Activated T-cell treated with anti-CD3 and anti-CD28 coated beads for 4 hours (primary cell): ENCODE results near the gene MFSD8.
"Not testable (repeated sequence)": the region's sequence is repeated elsewhere in the genome, so short reads cannot be mapped to it uniquely, and the experiment has no call there.

Experiments
- DNase-seq: peaks from one replicate; pipeline ENCODE4 v3.0.0-alpha.2; 2020

MFSD8 gene, protein sequence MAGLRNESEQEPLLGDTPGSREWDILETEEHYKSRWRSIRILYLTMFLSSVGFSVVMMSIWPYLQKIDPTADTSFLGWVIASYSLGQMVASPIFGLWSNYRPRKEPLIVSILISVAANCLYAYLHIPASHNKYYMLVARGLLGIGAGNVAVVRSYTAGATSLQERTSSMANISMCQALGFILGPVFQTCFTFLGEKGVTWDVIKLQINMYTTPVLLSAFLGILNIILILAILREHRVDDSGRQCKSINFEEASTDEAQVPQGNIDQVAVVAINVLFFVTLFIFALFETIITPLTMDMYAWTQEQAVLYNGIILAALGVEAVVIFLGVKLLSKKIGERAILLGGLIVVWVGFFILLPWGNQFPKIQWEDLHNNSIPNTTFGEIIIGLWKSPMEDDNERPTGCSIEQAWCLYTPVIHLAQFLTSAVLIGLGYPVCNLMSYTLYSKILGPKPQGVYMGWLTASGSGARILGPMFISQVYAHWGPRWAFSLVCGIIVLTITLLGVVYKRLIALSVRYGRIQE

DNA sequence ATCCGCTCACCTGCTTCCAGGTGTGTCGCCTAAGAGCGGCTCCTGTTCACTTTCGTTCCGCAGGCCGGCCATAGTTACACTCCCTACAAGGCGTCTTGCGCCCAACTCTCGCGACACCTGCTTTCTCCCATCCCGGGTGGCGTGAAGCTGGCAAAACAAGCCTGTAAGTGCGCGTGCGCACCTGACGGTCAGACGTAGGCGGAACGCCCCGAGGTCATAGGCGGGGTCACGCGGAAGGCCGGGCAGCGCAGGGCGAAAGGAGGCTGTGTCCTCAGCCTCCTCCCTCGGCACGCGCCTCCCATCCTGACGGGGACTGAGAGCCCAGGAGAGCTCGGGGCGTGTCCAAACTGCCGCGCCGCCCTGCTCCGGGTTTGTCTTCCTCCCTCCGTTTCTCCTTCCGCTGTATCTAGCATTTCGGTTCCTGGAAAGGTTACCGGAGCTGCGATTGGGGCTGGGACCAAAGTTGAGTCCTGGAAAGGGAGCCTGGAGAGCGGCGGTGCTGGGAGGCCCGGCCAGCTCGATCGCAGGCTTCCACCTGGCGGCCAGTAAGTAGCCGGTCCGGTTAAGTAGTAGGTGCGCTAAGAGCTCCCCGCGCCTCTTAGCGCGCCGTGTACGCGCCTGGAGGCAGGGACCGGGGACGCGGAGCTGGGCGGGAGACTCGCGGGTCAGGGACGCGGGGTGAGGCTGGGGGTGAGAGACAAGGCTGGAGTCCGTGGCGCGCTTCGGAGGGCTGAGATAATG is at the start of gene MFSD8, which contains the start of gene ABHD18:
TSS of gene MFSD8 (minus strand) at position 112 of the 741 bp plus-strand sequence. CDS start at position 72, 40 bp downstream.
TSS of gene ABHD18 (plus strand) at position 345 of the 741 bp plus-strand sequence. CDS start 17,550 bp downstream, outside the sequence.
- peak; percentile 96 for DNase-seq

DNA sequence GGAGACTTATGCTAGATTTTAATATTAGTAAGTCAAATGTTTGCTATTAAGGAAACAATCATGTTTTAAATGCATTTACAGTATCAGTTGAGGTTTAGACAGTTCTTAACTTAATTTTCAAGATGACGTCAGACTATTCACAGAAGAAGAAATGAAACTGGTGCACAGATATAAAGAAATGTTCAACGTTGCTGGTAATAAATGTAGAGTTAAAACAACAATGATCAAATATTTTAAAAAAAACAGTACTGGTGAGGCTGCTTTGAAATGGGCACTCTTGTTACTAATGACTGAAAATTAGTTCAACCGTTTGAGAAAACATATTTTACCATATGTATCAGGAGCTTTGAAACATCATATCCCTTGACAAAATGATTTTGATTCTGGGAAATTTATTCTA is 44.5 kb upstream of the MFSD8 start:
- DNase-seq = no peak

DNA sequence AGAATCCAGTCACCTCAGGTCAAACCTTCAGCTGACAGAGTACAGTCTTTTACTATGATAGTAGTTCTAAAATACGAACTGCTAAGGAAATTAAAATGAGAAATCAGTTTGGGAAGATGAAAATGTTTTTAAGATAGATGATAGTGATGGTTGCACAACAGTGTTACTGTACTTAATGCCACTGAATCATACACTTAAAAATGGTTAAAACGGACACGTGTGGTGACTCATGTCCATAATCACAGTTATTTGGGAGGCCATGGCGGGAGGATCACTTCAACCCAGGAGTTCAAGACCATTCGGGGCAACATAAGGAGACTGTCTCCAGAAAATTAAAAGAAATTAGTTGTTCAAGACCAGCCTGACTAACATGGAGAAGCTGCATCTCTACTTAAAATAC is 41.6 kb upstream of the MFSD8 start:
- DNase-seq = no peak

DNA sequence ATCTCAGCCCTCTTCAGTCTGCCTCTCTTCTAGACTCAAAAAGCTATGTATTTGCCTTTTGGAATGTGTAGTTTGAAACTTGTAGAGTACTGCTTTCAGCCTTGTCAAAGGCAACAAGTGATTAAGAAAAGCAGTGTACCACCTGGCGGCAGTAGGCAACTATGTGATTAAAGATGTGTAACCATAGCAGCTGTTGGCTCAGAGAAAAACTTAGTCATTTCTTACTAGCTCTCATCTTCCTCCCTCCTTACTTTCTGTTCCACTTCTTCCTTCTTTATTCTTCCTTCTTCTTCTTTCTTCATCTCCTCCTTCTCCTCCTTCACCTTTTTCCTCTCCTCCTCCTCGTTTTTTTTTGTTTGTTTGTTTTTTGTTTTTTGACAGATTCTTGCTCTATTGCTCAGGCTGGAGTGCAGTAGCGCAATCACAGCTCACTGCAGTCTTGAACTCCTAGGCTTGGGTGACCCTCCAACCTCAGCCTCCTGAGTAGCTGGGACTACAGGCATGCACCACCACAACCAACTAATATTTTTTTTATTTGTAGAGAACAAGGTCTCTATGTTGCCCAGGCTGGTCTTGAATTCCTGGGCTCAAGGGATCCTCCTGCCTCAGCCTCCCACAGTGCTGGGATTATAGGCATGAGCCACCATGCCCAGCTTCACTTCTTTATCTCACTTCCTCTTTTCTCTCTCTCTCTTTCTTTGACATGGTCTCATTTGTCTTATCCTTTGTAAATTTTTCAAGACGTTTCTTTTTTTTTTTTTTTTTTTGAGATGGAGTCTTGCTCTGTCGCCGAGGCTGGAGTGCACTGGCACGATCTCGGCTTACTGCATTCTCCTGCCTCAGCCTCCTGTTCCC is 32.8 kb upstream of the MFSD8 start:
- DNase-seq = no peak

DNA sequence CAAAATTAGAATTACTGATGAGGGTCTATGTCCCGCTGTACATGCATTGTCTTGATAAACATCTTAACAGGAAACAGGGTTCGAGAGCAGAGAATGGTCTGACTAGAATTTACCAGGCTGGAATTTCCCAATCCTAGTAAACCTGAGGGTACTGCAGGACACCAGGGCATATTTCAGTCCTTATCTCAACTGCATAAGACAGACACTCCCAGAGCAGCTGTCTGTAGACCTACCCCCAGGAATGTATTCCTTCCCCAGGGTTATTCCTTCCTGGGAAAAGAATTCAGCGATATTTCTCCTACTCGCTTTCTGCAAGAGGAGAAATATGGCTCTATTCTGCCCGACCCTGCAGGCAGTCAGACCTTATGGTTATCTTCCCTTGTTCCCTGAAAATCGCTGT is 31.5 kb upstream of the MFSD8 start:
- not testable (repeated sequence) for DNase-seq

DNA sequence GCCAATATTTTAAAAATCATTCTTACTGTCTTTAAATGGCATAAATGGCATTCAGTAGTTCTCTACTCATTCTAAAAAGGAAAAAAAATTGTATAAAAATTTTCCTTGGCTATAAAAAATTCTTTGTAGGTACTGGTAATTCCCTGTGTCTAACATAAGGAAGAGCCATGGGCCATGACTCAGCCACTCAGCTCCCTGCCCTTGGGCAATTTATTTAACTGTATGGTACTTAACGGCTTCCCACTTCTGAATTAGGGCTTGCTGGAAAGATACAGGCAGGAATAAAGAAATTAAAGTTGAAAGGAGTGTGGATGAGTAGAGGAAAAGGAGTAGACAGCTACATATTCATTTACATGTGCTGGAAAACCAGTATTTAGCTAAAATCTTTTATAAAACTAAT is 30.8 kb upstream of the MFSD8 start:
- DNase-seq = no peak

DNA sequence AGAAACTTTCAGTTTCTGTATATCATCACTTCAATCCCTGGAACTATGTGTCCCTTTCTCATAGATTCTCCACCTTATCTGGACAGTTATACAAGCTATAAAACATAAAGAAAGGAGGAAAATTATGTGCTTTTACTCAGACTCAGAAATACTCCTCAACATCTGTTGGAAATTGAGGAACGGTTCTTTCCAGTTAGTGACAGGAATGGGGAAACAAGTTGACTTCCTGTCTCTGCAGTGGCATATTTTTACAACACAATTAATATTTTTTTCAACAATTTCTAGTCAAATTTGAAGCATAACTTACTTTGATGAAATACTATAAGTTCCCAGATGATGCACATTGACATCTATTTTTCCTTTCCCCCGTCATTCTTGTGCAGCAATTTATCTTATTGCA is 28.2 kb upstream of the MFSD8 start:
- DNase-seq = no peak

DNA sequence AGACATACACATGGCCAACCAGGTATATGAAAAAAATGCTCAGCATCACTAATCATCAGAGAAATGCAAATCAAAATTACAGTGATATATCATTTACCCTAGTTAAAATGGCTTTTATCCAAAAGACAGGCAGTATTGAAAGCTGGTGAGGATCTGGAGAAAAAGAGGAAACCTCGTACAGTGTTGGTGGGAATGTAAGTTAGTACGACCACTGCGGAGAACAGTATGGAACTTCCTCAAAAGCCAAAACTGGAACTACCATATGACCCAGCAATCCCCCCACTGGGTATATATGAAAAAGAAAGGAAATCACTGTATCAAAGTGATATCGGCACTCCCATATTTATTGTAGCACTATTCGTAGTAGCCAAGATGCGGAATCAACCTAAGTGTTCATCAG is 23.7 kb upstream of the MFSD8 start:
- DNase-seq = no peak

DNA sequence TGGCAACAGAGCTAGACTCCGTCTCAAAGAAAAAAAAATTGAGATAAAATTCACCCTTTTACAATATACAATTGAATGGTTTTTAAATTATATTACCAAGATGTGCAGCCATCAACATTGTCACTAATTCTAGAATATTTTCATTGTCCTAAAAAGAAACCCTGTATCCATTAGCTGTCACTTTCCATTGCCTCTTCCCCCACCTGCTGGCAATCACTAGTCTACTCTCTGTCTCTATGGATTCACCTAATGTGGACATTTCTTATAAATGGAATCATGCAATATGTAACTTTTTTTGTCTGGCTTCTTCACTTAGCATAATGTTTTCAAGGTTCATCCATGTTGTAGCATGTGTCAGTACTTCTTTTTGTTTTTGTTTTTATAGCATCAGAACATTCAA is 21.0 kb upstream of the MFSD8 start:
- DNase-seq = no peak

DNA sequence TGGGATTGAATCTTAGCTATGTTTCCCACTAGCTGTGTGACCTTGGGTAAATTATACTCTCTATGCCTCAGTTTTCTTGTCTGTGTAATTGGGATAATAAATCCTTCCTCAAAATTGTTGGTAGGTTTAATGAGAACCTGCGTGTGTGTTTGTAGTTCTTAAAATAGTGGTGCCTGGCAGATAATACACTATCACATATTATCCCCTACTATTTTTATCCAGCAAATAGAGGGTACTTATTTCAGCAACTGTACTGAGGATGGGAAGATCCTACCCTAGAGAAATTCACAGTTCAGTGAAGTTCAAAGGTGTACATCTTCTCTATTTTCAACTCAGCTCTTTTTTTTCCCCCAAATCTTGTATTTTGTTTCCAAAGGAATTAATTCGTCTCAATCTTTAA is 17.5 kb upstream of the MFSD8 start:
- DNase-seq = no peak

DNA sequence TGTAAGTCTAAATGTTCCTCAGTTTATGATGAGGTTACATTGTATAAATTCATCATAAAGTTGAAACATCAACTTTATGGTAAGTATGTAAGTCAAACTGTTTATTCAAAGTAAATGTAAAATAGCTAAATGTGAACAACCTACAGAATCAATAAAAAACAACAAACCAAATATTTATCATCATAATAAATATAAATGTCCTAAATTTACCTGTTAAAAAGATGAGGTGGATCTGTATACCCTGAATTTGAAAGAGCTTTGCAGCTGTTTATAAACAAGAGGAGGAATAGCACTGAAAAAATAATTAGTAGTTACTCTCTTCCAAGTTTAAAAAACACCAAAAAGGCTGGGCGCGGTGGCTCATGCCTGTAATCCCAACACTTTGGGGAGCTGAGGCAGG is 14.0 kb upstream of the MFSD8 start:
- no peak for DNase-seq

DNA sequence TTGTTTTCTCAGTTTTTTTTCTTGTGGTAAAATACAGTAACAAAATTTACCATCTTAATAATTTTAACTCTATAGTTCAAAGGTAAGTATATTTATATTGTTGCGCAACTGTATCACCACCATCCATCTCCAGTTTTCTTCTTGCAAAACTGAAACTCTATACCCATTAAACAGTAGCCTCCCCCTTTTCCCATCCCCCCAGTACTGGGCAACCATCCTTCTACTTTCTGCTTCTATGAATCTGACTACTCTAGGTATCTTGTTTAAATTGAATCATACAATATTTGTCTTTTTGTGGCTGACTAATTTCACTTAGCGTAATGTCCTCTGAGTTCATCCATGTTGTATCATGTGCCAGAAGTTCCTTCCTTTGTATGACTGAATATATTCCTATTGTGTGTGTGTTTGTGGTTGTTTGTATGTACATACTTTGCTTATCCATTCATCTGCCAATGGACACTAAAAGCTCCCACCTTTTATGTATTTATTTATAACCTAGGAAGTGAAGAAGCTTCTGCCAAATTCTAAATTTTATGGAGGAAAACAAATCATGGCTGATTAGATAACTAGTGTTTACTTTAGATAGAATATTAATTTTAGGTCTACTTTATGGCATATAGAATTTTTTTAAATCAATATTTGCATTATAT is 10.3 kb upstream of the MFSD8 start:
- no peak for DNase-seq

DNA sequence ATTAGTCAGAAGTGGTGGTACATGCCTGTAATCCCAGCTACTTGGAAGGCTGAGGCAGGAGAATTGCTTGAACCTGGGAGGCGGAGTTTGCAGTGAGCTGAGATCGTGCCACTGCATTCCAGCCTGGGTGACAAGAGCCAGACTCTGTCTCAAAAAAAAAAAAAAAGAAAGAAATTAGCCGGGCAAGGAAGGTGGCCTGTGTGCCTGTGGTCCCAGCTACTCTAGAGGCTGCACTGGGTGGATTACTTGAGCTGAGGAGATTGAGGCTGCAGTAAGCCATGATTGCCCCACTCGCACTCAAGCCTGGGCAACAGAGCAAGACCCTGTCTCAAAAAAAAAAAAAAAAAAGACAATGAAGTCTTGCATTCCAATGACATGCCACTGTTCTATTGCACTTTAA is 6.0 kb upstream of the MFSD8 start:
- DNase-seq = not testable (repeated sequence)

DNA sequence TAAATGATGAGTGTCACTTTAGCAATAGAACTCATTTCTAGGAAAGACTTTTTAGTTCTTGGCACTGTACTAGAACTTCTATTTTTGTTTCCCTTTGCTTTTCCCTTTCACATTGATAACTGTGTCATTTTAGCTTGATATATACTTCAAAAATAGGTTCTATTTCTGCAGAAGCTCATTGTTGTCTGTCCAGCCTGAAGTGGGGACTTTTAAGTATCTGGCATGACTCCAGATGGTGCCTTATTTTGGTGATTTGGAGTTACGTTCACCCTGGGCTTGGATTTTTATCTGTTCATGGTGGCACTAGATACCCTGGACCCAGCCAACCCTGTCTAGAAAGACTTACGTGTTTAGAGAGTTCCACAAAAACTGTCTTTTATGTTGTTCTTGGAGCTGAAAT is 3.6 kb upstream of the MFSD8 start:
- no peak for DNase-seq

DNA sequence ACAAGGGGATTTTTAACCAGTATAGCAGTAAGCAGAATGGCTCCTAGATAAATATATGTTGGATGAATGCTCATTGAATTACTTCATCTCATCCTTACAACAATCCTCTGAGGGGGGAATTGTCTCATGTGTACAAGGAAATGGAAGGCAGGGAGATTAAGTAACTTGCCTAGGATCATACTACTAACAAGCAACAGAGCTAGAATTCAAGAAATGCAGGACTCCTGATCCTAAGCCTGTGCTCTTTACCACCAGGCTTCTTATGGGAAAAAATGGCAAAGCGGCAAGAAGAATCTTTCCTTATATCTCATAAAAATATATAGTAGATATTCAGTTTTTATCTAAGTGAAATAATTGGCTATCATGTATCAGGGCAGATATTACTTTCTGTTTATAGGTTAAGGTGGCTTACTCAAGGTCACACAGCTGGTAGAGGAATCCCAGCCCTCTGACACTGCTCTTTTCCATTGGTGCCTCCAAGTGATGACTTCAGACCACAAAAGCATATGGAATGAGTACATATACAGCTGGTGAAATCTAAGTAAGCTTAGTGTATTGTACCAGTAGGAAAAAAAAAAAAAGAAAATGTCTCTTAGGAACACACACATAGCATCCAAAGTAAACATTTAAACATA is 2.3 kb upstream of the MFSD8 start:
- no peak for DNase-seq

DNA sequence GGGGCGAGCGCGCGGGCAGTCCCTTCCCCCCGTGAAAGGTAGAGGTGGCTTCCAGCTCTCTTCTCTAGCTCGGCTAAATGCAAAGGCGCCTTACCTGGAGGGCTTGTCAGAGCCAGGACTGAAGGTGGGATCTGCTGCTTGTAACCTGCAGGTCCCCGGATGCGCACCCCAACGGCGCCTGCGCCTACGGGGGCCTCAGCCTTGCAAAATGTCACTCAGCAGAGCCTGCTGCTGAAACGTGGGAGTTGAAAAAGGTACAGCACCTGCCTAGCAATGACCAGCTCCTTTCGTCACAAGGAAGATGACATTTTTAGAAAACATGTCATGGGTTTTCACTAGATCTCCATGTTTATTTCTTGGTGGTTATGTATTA is 816 bp upstream of the MFSD8 start:
- DNase-seq = peak; percentile 57

DNA sequence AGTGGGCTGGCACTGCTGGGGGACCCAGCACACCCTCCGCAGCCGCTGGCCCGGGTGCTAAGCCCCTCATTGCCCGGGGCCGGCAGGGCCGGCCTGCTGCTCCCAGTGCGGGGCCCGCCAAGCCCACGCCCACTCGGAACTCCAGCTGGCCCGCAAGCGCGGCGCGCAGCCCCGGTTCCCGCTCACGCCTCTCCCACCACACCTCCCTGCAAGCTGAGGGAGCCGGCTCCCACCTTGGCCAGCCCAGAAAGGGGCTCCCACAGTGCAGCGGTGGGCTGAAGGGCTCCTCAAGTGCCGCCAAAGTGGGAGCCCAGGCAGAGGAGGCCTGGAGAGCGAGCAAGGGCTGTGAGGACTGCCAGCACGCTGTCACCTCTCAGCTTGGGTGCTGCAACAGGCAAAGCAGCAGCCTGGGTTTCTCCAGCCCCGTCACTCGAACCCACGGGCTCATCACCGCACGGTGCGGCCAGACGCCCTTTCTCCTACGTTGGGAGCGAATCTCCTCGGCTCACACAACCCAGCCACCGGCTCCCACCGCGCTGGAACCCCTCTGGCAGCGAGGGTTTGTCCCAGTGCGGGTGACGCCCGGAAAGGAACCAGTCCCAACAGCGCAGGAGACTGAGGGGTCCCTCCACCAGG is 429 bp downstream of the MFSD8 start:
- DNase-seq = not testable (repeated sequence)

DNA sequence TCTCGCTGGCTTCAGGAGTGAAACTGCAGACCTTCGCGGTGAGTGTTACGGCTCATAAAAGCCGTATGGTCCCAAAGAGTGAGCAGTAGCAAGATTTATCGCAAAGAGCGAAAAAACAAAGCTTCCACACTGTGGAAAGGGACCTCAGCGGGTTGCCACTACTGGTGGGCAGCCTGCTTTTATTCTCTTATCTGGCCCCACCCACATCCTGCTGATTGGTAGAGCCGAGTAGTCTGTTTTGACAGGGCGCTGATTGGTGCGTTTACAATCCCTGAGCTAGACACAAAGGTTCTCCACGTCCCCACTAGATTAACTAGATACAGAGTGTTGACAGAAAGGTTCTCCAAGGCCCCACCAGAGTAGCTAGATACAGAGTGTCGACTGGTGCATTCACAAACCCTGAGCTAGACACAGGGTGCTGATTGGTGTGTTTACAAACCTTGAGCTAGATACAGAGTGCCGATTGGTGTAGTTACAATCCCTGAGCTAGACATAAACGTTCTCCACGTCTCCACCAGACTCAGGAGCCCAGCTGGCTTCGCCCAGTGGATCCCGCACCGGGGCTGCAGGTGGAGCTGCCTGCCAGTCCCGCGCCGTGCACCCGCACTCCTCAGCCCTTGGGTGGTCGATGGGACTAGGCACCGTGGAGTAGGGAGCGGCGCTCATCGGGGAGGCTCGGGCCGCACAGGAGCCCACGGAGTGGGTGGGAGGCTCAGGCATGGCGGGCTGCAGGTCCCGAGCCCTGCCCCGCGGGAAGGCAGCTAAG is 1.2 kb downstream of the MFSD8 start:
- not testable (repeated sequence) for DNase-seq

DNA sequence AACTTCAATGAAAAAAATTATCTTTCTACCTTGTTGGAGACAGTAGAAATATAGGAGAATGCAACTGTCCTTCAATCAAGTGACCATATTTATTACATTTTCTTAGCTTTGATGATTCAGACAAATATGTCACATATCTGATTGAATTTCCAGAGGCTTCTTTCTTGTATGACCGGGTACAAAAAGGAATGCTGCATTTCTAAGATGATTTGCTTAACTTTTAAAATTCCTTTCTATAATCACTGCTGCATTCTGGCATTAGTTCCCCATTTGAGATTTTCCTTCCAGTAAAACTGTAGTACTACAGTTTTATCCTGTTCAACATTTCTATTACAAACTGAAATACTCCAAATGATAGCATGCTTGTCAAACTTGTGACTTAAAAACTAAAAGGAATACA is 5.2 kb downstream of the MFSD8 start:
- DNase-seq = no peak

DNA sequence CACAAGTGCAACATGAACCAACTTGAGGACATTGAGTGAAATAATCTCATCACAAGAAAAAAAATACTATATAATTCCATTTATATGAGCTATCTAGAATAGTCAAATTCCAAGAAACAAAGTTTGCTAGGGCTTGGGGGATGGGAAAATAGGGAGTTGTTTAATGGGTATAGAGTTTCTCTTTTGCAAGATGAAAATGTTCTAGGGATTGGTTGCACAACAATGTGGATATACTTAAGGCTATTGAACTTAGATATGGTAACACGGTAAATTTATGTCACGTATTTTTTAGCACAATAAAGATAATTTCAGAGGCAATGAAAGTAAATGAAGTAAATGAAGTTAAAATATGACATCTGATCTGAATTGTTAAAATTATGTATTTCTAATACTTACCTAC is 7.9 kb downstream of the MFSD8 start:
- DNase-seq = no peak

DNA sequence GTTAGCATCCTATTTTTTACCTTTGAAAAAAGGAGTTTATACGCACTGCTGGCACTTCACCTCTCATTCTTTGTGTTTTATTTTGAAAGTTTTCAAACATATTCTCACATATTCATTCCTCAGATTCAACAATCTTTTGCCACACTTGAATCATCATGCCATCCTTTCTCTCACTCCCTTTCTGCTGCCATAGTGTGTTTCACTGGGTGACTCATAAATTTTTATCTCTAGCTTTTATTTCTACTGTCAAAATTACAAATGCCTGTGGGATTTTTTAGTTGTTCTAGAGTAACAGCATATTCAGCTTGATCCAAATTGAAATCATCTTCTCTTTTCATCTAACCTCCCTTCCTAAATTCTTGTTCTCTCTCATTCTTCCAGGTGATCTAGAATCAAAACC is 28.0 kb downstream of the MFSD8 start:
- DNase-seq = no peak
